Keratinocyte (primary cell): ENCODE data around the gene RFPL3. TPM values are rescaled to one million over a fixed set of nuclear protein-coding genes. Genes with fewer than 3 reads are reported as not detected.
"Not testable (repeated sequence)": the region's sequence is repeated elsewhere in the genome, so short reads cannot be mapped to it uniquely, and the experiment has no call there.

Experiments used
- DNase-seq: peaks from one replicate; pipeline ENCODE4 v3.0.0-alpha.2; 2011; ENCODE audit warnings: low read depth, missing footprints, low spot score
- FAIRE-seq: peaks from 2 replicates; lab custom pipeline; 2011; peaks lifted over from hg19 to GRCh38; lab: Jason Lieb, UNC
- H2AFZ ChIP-seq: 2 replicates; pipeline ENCODE4 v1.6.0; 2012; ENCODE audit warnings: low read length, control low read depth, inconsistent platforms; ENCODE audit not compliant: control insufficient read depth
- H3K27ac ChIP-seq: 2 replicates; pipeline ENCODE4 v1.5.1; 2011; ENCODE audit warnings: low read length; ENCODE audit not compliant: control insufficient read depth, insufficient read depth
- H3K27me3 ChIP-seq: 3 replicates; pipeline ENCODE4 v1.6.0; 2011; ENCODE audit warnings: low read length; ENCODE audit not compliant: control insufficient read depth, insufficient read depth; ENCODE audit errors: extremely low read depth
- H3K36me3 ChIP-seq, 2 experiments: 2 replicates in 1 of 2; 3 replicates in 1 of 2; pipeline ENCODE4 v1.5.1; 2011; ENCODE audit warnings: low read length in 2 of 2, mild to moderate bottlenecking in 1 of 2; ENCODE audit not compliant: control insufficient read depth in 2 of 2, insufficient read depth in 2 of 2; ENCODE audit errors: extremely low read depth in 1 of 2
- H3K4me1 ChIP-seq: 3 replicates; pipeline ENCODE4 v1.5.1; 2011; ENCODE audit warnings: low read length; ENCODE audit not compliant: control insufficient read depth, insufficient read depth; ENCODE audit errors: extremely low read depth
- H3K4me2 ChIP-seq: 3 replicates; pipeline ENCODE4 v1.6.0; 2011; ENCODE audit warnings: low read depth, low read length; ENCODE audit not compliant: control insufficient read depth, insufficient read depth; ENCODE audit errors: extremely low read depth
- H3K4me3 ChIP-seq, 3 experiments: fragments of 200-600 bp in 1 of 3; sonication (generic) in 1 of 3; 2 replicates in 2 of 3; 3 replicates in 1 of 3; pipeline ENCODE4 v1.5.1; 2011 to 2016; ENCODE audit warnings: low read length in 3 of 3, mild to moderate bottlenecking in 3 of 3, control low read depth in 2 of 3, inconsistent platforms in 1 of 3, low read depth in 1 of 3, mixed read lengths in 1 of 3, mixed run types in 1 of 3, moderate library complexity in 1 of 3; ENCODE audit not compliant: control insufficient read depth in 2 of 3, insufficient read depth in 2 of 3; ENCODE audit errors: extremely low read depth in 1 of 3
- H3K79me2 ChIP-seq: 2 replicates; pipeline ENCODE4 v1.6.0; 2012; ENCODE audit warnings: low read length; ENCODE audit not compliant: control insufficient read depth, insufficient read depth
- H3K9ac ChIP-seq: 3 replicates; pipeline ENCODE4 v1.6.0; 2011; ENCODE audit warnings: low read length; ENCODE audit not compliant: control insufficient read depth, insufficient read depth; ENCODE audit errors: extremely low read depth
- H3K9me1 ChIP-seq: 3 replicates; pipeline ENCODE4 v1.6.0; 2011; ENCODE audit warnings: low read length; ENCODE audit not compliant: control insufficient read depth, insufficient read depth; ENCODE audit errors: extremely low read depth
- H3K9me3 ChIP-seq: 2 replicates; pipeline ENCODE4 v1.5.1; 2012; ENCODE audit warnings: low read depth, low read length; ENCODE audit not compliant: control insufficient read depth
- H4K20me1 ChIP-seq: 3 replicates; pipeline ENCODE4 v1.6.0; 2011; ENCODE audit warnings: low read length; ENCODE audit not compliant: control insufficient read depth, insufficient read depth; ENCODE audit errors: extremely low read depth
- CTCF ChIP-seq, 3 experiments: IDR thresholded peaks in 1 of 3; conservative IDR thresholded peaks in 1 of 3; optimal IDR thresholded peaks in 1 of 3; 2 replicates in 2 of 3; 3 replicates in 1 of 3; pipeline versions ENCODE3 to v1.5.1; 2011; ENCODE audit warnings: low read length in 3 of 3, mild to moderate bottlenecking in 3 of 3, moderate library complexity in 2 of 3, control low read depth in 1 of 3, inconsistent platforms in 1 of 3; ENCODE audit not compliant: insufficient read depth in 2 of 3; ENCODE audit errors: extremely low read depth in 1 of 3
- EZH2 ChIP-seq: IDR thresholded peaks from one replicate; pipeline ENCODE4 v1.6.1; 2012; ENCODE audit warnings: inconsistent platforms, mild to moderate bottlenecking, low read length, moderate library complexity
- dilution Hi-C: fragments of 300-500 bp; cut with MboI; formaldehyde crosslinking; loops from one replicate; pipeline ENCODE4 v1.7.0; 2020; ENCODE audit warnings: low sequenced_read_pairs; ENCODE audit not compliant: extremely low pct_ligation_motif_present
- polyA minus RNA-seq, 3 experiments: library from RNA; depleted of rRNA, polyadenylated mRNA; stranded (reverse); fragments of >200 nt; gene quantifications; 1 replicate in 1 of 3; 2 replicates in 1 of 3; 3 replicates in 1 of 3; pipeline ENCODE4 v1.2.3, GENCODE V29; 2011
- polyA plus RNA-seq, 5 experiments: library from polyadenylated mRNA; depleted of rRNA in 3 of 5; stranded (reverse) in 3 of 5; stranded (forward) in 1 of 5; unstranded in 1 of 5; fragments of >200 nt; gene quantifications; 1 replicate in 1 of 5; 2 replicates in 3 of 5; 3 replicates in 1 of 5; pipeline versions ENCODE4 v1.2.1 to v1.2.3, GENCODE V29; 2011 to 2012; ENCODE audit warnings: missing spikeins in 2 of 5, low read depth in 1 of 5, low replicate concordance in 1 of 5

Gene RFPL3
- polyA plus RNA-seq = not detected in 3 replicates
- polyA plus RNA-seq (2011; ENCODE audit: low read depth) = not detected
- not detected in 2 replicates for polyA plus RNA-seq (2011; cell fraction: cytosol; rRNA removed)
- not detected in 2 replicates for polyA plus RNA-seq (2011; cell fraction: nucleus; rRNA removed)
- not detected in 2 replicates for polyA plus RNA-seq (2012; ENCODE audit: low replicate concordance)
- polyA minus RNA-seq = not detected in 3 replicates
- not detected for polyA minus RNA-seq (2011; cell fraction: cytosol; rRNA and poly(A)+ RNA removed)
- not detected in 2 replicates for polyA minus RNA-seq (2011; cell fraction: nucleus; rRNA and poly(A)+ RNA removed)

- dilution Hi-C loops, FAIRE-seq, DNase-seq, H4K20me1 ChIP-seq, H3K27me3 ChIP-seq, H3K36me3 ChIP-seq, H3K4me1 ChIP-seq, H3K4me2 ChIP-seq, H3K4me3 ChIP-seq, H3K9me1 ChIP-seq, H3K9me3 ChIP-seq, H2AFZ ChIP-seq, H3K79me2 ChIP-seq, H3K27ac ChIP-seq, H3K9ac ChIP-seq: not testable (repeated sequence)
Observed at GRCh38 chr22:32357567-32357966, at the start of gene RFPL3. Gene RFPL3 (plus strand): TSS chr22:32357867. CDS start chr22:32358072, 205 bp downstream.

GRCh38 chr22:32308191-32308590 lies 49.5 kb upstream of the RFPL3 start:
- no peak for DNase-seq
- Histone ChIP-seq H3K4me2 (no peak overlapping the region), H3K79me2 (no peaks in the 10 kb centered on the region), H3K9ac (no peak overlapping the region), H3K36me3 (no peaks in the 10 kb centered on the region), H3K4me3 (no peak overlapping the region), H3K9me3 (no peaks in the 10 kb centered on the region), H3K27ac (no peak overlapping the region), H3K9me1 (no peaks in the 10 kb centered on the region), H3K4me1 (no peaks in the 10 kb centered on the region), H3K27me3 (peaks cover 16% of the 10 kb centered on the region), H2AFZ (no peak overlapping the region), H4K20me1 (no peaks in the 10 kb centered on the region)
- no peak for TF ChIP-seq EZH2
- FAIRE-seq = no peak
- dilution Hi-C loops = no loop called here

GRCh38 chr22:32308934-32309333 lies 48.7 kb upstream of the RFPL3 start:
- no peak for TF ChIP-seq CTCF (optimal IDR thresholded peaks at IDR 0.05 in 1 of 3, IDR thresholded peaks at IDR 0.05 in 1 of 3, conservative IDR thresholded peaks at IDR 0.05 in 1 of 3; ENCODE audit: extremely low read depth in 1 of 3, insufficient read depth in 2 of 3, low read length in 3 of 3)
- no peak for TF ChIP-seq EZH2
- Histone ChIP-seq H3K36me3 (no peaks in the 10 kb centered on the region), H3K27me3 (peaks cover 16% of the 10 kb centered on the region), H3K9ac (no peak overlapping the region), H3K4me1 (no peaks in the 10 kb centered on the region), H4K20me1 (no peaks in the 10 kb centered on the region), H3K27ac (no peak overlapping the region), H2AFZ (no peak overlapping the region), H3K9me3 (no peaks in the 10 kb centered on the region), H3K79me2 (no peaks in the 10 kb centered on the region), H3K4me2 (no peak overlapping the region), H3K9me1 (no peaks in the 10 kb centered on the region), H3K4me3 (no peak overlapping the region)
- DNase-seq (no peak), FAIRE-seq (no peak)
- dilution Hi-C loops = no loop called here
